Endothelial cell (in vitro differentiated cells): ENCODE results near the gene EIF5A. TPM values are rescaled to one million over a fixed set of nuclear protein-coding genes. Genes with fewer than 3 reads are reported as not detected.

Experiments used
- DNase-seq: peaks from one replicate; pipeline ENCODE4 v3.0.0; 2021; ENCODE audit warnings: low spot score
- H3K27ac Mint-ChIP-seq: one replicate; pipeline ENCODE4 v1.8.0; 2021; ENCODE audit warnings: mixed read lengths, inconsistent platforms; ENCODE audit not compliant: unreplicated experiment
- H3K27me3 Mint-ChIP-seq: one replicate; pipeline ENCODE4 v1.8.0; 2021; ENCODE audit warnings: mild to moderate bottlenecking, moderate library complexity, mixed read lengths, inconsistent platforms; ENCODE audit not compliant: unreplicated experiment
- H3K36me3 Mint-ChIP-seq: one replicate; pipeline ENCODE4 v1.8.0; 2021; ENCODE audit warnings: mild to moderate bottlenecking, low read depth, mixed read lengths, inconsistent platforms; ENCODE audit not compliant: unreplicated experiment
- H3K4me1 Mint-ChIP-seq: one replicate; pipeline ENCODE4 v1.8.0; 2021; ENCODE audit warnings: mild to moderate bottlenecking, mixed read lengths, inconsistent platforms; ENCODE audit not compliant: unreplicated experiment
- H3K4me3 Mint-ChIP-seq: one replicate; pipeline ENCODE4 v1.8.0; 2021; ENCODE audit warnings: mild to moderate bottlenecking, mixed read lengths, inconsistent platforms; ENCODE audit not compliant: unreplicated experiment
- H3K9me3 Mint-ChIP-seq: one replicate; pipeline ENCODE4 v1.8.0; 2021; ENCODE audit warnings: mixed read lengths, inconsistent platforms; ENCODE audit not compliant: unreplicated experiment
- CTCF ChIP-seq: fragments of 200-600 bp; sonication (generic); IDR thresholded peaks from one replicate; pipeline ENCODE4 v1.5.0; 2021; ENCODE audit warnings: antibody characterized with exemption; ENCODE audit not compliant: unreplicated experiment
- total RNA-seq: library from RNA; stranded (reverse); fragmentation: NEBNext Ultra II Directional; extraction: Animal tissue kit (Norgen Biotek cat#: 25700); gene quantifications from one replicate; pipeline ENCODE4 v1.2.1, GENCODE V29; 2021; ENCODE audit not compliant: unreplicated experiment

The EIF5A gene
- total RNA-seq, 1 donor from 2014 or later = 362 TPM

DNA sequence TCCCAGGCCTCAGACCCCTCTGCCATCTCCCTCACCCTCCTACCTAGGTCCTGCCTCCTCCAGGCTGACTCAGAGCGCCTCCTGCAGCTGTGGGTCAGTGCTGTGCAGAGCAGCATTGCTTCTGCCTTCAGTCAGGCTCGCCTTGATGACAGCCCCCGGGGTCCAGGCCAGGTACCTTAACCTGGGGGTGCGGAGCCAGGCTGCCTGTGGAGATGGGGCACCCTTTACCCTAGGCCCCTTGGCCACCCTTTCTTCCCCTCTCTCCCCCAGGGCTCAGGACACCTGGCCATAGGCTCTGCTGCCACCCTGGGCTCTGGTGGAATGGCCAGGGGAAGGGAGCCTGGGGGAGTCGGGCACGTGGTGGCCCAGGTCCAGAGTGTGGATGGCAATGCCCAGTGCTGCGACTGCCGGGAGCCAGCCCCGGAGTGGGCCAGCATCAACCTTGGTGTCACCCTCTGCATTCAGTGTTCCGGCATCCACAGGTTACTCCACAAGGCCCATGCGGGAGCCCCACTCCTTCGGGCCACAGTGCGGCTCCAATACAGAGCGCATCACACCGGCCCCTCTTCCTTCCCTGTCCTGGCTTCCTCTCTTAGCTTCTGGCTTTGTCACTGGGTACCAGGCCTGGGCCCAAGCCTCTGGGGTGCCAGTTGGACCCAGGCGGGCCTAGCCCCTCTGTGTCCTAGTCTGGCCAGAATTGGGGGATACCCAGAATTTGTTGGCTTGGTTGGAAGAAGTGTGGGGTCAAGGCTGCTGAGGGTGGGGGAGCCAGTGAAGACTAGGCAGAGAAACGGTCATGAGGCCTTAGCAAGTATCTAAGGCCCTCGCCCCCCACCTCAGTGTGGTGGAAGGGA is 39.6 kb downstream of the EIF5A start:
- TF ChIP-seq CTCF = no peak
- H3K9me3 Mint-ChIP-seq = no peaks in the 10 kb centered on the region
- no peaks in the 10 kb centered on the region for H3K36me3 Mint-ChIP-seq
- H3K27ac Mint-ChIP-seq = no peak overlapping the region
- peaks cover 5% of the 10 kb centered on the region for H3K27me3 Mint-ChIP-seq
- peaks cover 4% of the 10 kb centered on the region for H3K4me1 Mint-ChIP-seq
- DNase-seq = no peak
- H3K4me3 Mint-ChIP-seq = no peak overlapping the region

DNA sequence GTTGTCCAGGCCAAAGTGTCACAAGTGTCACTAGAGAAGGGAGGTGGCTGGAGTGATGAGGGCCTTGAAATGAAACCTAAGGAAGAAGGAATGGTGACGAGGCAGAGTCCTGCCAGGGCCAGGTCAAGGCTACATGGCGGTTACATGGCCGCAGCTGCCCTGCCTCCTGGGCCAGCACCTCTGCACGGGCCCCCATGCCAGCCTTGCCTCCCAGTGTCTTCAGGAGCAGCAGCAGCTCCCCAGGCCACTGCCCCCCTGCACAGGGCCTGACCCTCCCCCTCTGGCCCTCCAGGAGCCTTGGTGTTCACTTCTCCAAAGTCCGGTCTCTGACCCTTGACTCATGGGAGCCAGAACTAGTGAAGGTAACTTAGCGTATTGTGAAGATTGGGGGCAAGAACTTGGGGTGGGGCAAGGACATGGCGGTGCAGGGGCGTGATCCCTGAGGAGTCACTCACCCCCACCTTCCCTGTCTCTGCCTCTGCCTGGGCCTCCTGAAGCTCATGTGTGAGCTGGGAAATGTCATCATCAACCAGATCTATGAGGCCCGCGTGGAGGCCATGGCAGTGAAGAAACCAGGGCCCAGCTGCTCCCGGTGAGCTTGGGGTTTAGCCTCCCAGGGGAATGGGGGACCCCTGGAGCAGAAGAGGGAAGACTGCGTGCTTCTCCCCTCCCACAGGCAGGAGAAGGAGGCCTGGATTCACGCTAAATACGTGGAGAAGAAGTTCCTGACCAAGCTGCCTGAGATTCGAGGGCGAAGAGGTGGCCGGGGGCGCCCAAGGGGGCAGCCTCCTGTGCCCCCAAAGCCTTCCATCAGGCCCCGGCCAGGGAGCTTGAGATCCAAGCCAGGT is 40.4 kb downstream of the EIF5A start:
- H3K4me1 Mint-ChIP-seq = peaks cover 10% of the 10 kb centered on the region
- no peaks in the 10 kb centered on the region for H3K36me3 Mint-ChIP-seq
- no peak overlapping the region for H3K27ac Mint-ChIP-seq
- no peaks in the 10 kb centered on the region for H3K9me3 Mint-ChIP-seq
- TF ChIP-seq CTCF = no peak
- no peak overlapping the region for H3K4me3 Mint-ChIP-seq
- H3K27me3 Mint-ChIP-seq = peaks cover 10% of the 10 kb centered on the region
- DNase-seq = no peak

GRCh38 chr17:7348478-7349242 is 41.2 kb downstream of the EIF5A start:
- Mint-ChIP-seq H3K36me3 (no peaks in the 10 kb centered on the region), H3K4me1 (peaks cover 10% of the 10 kb centered on the region), H3K27me3 (peaks cover 12% of the 10 kb centered on the region), H3K9me3 (no peaks in the 10 kb centered on the region), H3K4me3 (peak overlapping the region; percentile 47), H3K27ac (no peak overlapping the region)
- no peak for DNase-seq
- TF ChIP-seq CTCF = no peak

DNA sequence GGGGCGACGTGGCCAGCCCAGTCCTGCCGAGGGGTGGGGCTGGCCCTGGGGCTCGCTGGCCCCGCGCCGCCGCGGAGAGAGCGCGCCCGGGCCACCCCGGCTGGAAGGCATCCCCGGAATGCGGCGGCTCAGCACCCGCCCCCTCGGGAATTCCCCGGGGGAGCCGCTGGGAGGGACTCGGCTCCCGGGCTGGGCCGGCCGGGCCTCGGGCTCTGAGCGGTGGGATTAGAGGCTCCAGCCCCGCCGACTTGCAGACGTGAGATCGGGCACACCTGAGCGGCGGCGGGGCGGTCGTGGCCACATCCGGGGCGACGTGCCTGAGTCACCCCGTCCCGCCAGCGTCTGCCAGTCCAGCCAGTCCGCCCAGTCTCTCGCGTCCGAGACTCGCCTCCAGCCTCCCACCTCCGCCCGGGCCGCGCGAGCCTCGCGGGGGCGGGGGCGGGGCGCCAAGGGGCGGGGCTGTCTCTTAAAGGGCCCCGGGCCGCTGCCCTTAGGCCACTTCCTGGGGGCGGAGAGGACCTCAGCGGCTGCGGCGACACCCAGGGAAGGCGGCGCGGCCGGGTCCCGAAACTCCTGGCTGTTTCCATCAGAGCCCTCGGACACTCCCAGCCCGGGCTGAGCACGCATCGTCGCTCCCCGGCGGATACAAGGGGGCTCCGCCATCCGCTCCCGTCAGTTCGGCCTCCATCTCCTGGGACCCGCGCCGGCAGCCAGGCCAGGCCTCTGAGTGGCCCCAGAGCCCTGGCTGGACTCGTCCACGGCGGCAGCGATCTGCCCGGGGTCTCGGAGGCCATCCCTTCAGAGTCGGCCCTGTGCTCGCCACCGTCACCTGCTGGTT is 44.5 kb downstream of the EIF5A start, which contains the start of gene KCTD11:
TSS of gene KCTD11 (plus strand) at position 498 of the 838 bp plus-strand sequence.
- DNase-seq = peak; percentile 61
- no peak for TF ChIP-seq CTCF
- Mint-ChIP-seq H3K9me3 (no peaks in the 10 kb centered on the region), H3K27me3 (peaks cover 16% of the 10 kb centered on the region), H3K27ac (peak within 1 kb of the TSS; percentile 70), H3K4me1 (peaks cover 10% of the 10 kb centered on the region), H3K4me3 (peak within 1 kb of the TSS; percentile 91), H3K36me3 (no peaks in the 10 kb centered on the region)
